Limb (tissue), 2 donors: ENCODE data around the gene ZNF500.
"Not testable (repeated sequence)": the region's sequence is repeated elsewhere in the genome, so short reads cannot be mapped to it uniquely, and the experiment has no call there.

Source experiments
- DNase-seq, 2 donors: peaks; one replicate each; pipeline ENCODE4 v3.0.0-alpha.2; 2016; ENCODE audit errors: extremely low spot score in 2 of 2

Gene ZNF500

GRCh38 chr16:4796982-4797804, 30.2 kb upstream of the ZNF500 start:
- no peak for DNase-seq

GRCh38 chr16:4795828-4796572, 29.0 kb upstream of the ZNF500 start:
- DNase-seq, result no peak

DNA sequence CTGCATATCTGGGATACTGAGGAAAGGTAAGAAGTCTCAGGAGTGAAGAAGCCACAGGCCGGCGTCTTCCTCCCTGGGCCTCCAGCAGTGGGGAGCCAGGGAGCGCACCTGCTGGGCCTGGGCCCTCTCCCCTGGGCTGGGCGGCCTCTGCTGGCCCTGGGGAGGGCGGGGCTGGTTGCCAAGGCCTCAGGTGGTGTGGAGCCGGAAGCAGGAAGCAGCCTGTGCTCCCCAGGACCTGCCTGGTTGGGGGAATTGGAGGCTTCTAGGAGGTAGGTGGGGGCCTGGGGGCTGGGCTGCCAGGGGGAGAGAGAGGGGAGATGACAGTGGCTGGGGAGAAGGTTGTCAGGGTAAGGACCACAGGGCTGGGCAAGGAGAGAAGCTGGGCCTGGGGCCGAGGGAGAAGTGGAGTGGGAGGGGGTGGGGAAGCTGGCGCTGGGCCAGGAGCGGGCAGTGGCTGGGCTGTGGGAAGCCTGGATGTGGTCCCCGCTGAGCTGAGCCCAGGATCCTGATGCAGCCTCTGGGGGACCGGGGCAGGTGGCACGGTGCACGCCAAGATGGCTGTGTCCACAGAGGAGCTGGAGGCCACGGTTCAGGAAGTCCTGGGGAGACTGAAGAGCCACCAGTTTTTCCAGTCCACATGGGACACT, 28.3 kb upstream of the ZNF500 start, which contains the start of gene SMIM22:
TSS of gene SMIM22 (plus strand) at position 189 of the 647 bp plus-strand sequence. CDS start at position 555, 366 bp downstream.
- DNase-seq, result no peak

DNA sequence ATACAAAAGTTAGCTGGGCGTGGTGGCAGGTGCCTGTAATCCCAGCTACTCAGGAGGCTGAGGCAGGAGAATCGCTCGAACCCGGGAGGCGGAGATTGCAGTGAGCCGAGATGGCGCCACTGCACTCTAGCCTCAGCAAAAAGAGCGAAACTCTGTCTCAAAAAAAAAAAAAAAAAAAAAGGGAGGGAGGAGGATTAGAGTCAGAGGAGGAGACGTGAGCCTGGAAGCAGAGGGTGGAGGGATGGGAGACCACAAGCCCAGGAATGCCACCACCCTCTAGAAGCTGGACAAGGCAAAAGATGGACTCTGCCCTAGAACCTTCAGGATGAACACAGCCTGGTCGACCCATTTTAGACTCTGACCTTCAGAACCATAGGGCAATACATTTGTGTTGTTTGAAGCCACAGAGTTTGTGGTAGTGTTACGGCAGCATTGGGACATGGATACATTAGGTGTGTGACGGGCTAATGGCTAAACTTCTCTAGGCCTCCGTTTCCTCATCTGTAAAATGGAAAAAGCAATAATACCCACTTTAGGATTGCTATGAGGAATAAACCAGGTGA, 26.1 kb upstream of the ZNF500 start:
- DNase-seq, result no peak

DNA sequence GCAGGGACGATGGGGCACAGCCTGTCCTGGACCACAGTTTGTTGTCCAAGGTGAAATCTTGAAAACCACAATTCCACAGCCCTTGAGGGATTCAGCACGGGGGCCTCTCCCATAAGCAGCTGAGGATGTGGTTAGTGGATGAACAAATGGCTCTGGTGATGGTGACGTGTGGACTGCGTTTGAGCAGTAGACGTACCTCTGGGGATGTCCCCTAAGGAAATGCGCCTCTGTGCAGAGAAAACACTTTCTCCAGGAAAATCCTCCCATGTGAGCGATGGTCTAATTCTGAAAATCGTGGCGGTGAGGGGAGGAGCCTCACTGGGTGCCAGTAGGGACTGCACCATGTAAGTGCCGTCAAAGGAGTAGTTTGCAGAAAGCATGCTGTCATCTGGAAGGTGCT, 23.9 kb upstream of the ZNF500 start:
- DNase-seq, result no peak

GRCh38 chr16:4790261-4790660, 23.3 kb upstream of the ZNF500 start:
- no peak for DNase-seq

GRCh38 chr16:4788910-4789309, 21.9 kb upstream of the ZNF500 start:
- DNase-seq, result no peak

DNA sequence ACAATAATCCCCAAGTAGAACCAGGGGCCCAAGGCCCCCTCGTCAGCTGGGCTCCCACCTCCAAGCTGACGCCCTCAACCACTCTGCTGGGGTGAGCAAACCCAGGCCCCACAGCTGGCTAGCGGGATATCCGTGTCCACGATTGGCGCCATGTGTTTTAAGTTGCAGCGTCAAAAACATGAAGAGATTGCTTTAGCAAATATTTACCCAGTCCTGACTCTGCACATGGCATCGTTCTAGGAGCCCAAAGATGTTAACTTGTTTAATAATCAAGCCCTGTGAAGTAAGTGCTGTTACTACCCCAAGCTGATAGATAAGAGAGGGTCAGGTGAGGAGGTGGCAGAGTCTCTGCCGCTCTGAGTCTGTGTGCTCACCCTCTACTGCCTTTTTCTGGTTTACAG, 21.5 kb upstream of the ZNF500 start:
- no peak for DNase-seq

DNA sequence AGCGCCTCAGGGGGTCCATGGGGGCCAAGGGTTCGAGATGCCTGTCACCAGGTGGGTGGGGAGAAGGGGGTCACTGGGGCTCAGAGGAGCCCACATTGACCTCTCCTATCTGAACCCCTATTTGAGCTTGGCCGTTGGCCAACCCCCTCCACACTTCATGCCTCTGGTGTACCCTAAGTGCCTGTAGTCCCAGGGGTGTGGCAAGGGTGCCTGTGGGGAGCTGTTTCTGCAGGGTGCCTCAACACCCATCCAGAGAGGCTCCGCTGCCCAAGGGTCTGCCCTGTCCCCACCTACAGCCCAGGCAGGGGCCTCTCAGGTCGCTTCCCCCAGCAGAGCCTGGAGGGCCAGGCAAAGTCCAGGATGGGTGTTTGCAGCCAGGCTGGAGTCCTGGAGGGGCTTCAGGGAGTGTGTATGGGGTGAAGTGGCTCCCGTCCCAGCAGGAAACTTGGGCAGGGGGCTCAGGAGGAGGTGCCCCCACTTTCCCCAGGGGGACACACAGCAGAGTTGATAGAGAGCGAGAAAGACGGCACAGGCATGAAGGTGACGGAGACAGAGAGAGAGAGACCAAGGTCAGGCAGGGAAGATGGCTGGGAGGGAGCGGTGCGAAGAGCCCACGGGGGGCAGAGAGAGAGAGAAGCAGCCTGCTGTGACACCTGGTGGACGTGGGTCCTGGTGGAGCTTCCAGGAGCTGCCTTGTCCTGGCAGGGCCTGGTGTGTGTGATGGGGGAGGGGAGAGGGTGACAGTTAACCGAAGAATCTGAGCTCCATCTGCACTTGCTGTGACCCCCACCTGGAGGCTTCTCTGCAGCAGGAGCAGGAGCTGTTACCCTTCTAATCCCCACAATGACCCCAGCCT, 20.9 kb upstream of the ZNF500 start, which contains the start of gene SEPTIN12:
TSS of gene SEPTIN12 (minus strand) at position 719 of the 856 bp plus-strand sequence. CDS start at position 19, 700 bp downstream.
- no peak for DNase-seq

DNA sequence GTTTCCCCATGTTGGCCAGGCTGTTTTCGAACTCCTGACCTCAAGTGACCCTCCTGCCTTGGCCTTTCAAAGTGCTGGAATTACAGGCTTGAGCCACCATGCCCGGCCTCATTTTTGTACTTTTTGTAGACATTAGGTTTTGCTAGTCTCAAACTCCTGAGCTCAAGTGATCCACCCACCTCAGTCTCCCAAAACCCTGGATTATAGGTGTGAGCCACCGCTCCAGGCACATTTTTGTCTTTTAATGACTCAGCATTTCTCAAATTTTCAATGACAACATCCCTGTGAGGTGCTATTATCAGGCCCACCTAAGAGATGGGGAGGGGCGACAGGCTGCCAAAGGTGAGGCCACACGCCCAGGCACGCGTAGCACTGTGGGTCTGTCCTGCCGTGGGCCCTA, 20.1 kb upstream of the ZNF500 start:
- no peak for DNase-seq

DNA sequence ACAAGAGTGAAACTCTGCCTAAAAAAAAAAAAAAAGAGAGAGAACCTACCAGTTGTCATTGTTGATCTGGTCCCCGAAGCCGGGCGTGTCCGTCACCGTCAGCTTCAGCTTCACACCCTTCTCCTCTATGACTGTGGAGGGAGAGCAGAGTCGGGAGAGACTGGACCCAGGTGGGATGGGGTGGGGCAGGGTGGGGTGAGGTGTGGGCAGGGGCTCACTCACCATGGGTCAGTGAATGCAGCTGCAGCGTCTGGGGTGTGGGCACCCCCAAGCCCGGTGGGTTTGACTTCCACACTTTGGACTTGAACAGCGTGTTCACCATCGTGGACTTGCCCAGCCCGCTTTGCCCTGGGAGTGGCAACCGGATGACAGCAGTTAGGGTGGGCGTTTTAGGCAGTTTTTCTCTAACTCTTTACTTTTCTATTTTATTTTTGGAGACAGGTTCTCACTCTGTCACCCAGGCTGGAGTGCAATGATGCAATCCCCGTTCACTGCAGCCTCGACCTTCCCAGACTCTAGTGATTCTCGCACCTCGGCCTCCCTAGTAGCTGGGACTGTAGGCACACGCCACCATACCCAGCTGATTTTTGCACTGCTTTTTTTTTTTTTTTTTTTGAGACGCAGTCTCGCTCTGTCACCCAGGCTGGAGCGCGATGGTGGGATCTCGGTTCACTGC, 18.9 kb upstream of the ZNF500 start:
- no peak for DNase-seq

DNA sequence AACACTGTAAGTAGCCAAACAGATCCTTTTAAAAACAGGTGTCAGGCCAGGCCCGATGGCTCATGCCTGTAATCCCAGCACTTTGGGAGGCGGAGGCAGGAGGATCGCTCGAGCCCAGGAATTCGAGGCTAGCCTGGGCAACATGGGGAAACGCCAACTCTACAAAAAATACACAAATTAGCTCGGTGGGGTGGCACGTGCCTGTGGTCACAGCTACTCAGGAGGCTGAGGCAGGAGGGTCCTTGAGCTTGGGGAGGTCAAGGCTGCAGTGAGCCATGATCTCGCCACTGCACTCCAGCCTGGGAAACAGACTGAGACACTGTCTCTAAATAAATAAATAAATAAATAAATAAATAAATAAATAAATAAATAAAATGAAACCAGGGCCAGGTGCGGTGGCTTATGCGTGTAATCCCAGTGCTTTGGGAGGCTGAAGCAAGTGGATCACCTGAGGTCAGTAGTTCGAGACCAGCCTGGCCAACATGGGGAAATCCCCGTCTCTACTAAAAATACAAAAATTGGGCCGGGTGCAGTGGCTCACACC, 17.6 kb upstream of the ZNF500 start:
- DNase-seq, result not testable (repeated sequence)

DNA sequence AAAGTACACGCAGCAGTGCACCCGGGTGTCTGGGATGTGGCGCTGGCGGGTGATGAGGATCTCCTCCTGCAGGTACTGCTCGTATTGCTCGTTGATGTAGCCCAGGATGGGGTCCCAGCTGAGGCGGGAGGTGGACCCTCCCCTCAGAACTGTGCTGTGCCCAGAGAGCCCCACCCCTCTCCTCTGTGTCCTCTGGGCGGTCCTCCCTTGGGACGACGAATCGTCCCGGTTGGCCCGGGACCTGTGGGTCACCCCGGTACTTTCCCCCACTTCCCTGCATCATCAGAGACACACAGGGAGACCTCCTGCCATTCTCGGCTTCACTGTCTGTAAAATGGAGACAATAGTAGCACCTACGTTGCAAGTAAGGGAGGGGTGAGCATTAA, 17.0 kb upstream of the ZNF500 start:
- DNase-seq, result no peak

- DNase-seq, result no peak
Measured at GRCh38 chr16:4783251-4783950, 16.4 kb upstream of the ZNF500 start.

- no peak for DNase-seq
Measured at GRCh38 chr16:4780235-4780634, 13.3 kb upstream of the ZNF500 start.

DNA sequence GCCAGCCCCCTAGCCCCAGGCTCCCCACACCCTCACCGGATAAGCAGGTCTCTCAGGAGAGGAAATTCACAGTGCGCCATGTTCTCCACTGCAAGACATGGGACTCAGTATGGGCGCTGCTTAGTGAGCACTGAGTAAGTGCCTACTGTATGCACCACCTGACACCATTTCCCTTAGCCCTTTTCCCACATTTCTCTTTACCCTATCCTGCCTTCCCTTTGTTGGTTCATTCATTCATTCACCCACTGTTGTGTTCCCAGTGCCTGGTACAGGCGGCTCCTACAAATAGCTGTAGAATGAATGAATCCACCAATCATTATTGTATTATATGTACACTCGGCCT, 11.1 kb upstream of the ZNF500 start:
- DNase-seq, result no peak

- no peak for DNase-seq
Measured at GRCh38 chr16:4777339-4778049, 10.5 kb upstream of the ZNF500 start.

DNA sequence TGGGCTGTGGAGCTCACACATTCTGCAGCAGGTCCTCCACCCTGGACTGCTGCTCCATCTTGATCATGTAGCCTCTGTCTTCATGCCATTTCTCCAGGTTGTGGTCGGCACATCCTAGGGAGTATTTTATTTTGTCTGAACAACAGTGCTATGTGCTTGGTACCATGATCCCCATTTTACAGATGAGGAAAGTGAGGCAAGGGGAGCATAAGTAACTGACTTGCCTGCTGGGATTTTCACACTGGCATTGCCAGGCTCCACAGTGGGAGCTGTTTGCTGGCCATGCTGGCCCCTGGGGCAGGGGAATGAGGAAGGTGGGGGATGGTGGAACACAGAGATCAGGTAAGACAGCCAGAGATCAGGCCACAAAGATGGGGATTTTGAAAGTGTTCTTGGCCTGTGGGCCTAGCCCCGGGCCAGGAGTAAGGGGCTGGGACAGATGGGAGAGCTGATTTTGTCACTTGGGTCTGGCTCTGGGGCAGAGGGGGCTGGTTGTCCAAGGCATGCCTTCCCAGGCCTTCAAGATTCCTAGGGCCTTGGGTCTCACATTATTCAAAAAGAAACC, 9.3 kb upstream of the ZNF500 start:
- no peak for DNase-seq

GRCh38 chr16:4775005-4775404, 8.0 kb upstream of the ZNF500 start:
- no peak for DNase-seq
